ENCODE data around the gene RAB6B. TPM values are rescaled to one million over a fixed set of nuclear protein-coding genes. Genes with fewer than 3 reads are reported as not detected.

RAB6B gene
- total and polyA plus RNA-seq, 2 experiments from 2014 or later = 1.2 to 3.9 TPM

- TF ChIP-seq, protein P1, sequence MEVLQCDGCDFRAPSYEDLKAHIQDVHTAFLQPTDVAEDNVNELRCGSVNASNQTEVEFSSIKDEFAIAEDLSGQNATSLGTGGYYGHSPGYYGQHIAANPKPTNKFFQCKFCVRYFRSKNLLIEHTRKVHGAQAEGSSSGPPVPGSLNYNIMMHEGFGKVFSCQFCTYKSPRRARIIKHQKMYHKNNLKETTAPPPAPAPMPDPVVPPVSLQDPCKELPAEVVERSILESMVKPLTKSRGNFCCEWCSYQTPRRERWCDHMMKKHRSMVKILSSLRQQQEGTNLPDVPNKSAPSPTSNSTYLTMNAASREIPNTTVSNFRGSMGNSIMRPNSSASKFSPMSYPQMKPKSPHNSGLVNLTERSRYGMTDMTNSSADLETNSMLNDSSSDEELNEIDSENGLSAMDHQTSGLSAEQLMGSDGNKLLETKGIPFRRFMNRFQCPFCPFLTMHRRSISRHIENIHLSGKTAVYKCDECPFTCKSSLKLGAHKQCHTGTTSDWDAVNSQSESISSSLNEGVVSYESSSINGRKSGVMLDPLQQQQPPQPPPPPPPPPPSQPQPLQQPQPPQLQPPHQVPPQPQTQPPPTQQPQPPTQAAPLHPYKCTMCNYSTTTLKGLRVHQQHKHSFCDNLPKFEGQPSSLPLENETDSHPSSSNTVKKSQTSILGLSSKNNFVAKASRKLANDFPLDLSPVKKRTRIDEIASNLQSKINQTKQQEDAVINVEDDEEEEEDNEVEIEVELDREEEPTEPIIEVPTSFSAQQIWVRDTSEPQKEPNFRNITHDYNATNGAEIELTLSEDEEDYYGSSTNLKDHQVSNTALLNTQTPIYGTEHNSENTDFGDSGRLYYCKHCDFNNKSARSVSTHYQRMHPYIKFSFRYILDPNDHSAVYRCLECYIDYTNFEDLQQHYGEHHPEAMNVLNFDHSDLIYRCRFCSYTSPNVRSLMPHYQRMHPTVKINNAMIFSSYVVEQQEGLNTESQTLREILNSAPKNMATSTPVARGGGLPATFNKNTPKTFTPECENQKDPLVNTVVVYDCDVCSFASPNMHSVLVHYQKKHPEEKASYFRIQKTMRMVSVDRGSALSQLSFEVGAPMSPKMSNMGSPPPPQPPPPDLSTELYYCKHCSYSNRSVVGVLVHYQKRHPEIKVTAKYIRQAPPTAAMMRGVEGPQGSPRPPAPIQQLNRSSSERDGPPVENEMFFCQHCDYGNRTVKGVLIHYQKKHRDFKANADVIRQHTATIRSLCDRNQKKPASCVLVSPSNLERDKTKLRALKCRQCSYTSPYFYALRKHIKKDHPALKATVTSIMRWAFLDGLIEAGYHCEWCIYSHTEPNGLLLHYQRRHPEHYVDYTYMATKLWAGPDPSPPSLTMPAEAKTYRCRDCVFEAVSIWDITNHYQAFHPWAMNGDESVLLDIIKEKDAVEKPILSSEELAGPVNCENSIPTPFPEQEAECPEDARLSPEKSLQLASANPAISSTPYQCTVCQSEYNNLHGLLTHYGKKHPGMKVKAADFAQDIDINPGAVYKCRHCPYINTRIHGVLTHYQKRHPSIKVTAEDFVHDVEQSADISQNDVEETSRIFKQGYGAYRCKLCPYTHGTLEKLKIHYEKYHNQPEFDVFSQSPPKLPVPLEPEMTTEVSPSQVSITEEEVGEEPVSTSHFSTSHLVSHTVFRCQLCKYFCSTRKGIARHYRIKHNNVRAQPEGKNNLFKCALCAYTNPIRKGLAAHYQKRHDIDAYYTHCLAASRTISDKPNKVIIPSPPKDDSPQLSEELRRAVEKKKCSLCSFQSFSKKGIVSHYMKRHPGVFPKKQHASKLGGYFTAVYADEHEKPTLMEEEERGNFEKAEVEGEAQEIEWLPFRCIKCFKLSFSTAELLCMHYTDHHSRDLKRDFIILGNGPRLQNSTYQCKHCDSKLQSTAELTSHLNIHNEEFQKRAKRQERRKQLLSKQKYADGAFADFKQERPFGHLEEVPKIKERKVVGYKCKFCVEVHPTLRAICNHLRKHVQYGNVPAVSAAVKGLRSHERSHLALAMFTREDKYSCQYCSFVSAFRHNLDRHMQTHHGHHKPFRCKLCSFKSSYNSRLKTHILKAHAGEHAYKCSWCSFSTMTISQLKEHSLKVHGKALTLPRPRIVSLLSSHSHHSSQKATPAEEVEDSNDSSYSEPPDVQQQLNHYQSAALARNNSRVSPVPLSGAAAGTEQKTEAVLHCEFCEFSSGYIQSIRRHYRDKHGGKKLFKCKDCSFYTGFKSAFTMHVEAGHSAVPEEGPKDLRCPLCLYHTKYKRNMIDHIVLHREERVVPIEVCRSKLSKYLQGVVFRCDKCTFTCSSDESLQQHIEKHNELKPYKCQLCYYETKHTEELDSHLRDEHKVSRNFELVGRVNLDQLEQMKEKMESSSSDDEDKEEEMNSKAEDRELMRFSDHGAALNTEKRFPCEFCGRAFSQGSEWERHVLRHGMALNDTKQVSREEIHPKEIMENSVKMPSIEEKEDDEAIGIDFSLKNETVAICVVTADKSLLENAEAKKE (CRISPR knock-in tag; IDR thresholded peaks at IDR 0.05) = no peak
These were observed 21.5 kb upstream of the RAB6B start (continued) for GRCh38 chr3:133917144-133917543.

GRCh38 chr3:133915685-133916658, 20.3 kb upstream of the RAB6B start:
- Histone ChIP-seq H3K9me2 (ENCODE audit: insufficient read depth) (0 out of 2 replicates have a peak, but pooled peaks cover 5% of the 10 kb centered on the region), H3K36me3 (ENCODE audit: insufficient read depth) (no peaks in the 10 kb centered on the region), H3K79me2 (replicated peaks; ENCODE audit: insufficient read depth) (no peaks in the 10 kb centered on the region), H3K4me1 (ENCODE audit: insufficient read depth) (no peaks in the 10 kb centered on the region), H3K4me3 (no peak overlapping the region), H3K27me3 (ENCODE audit: insufficient read depth) (no peaks in the 10 kb centered on the region), H3K27ac (ENCODE audit: low read depth) (no peak overlapping the region), H3K4me2 (no peak overlapping the region), H4K20me1 (replicated peaks; ENCODE audit: insufficient read depth) (no peaks in the 10 kb centered on the region), H2AFZ (no peak overlapping the region), H3F3A (replicated peaks; ENCODE audit: low read depth) (no peaks in the 10 kb centered on the region)
- ATAC-seq (no peak; the same call in 2 of the 3 replicates), DNase-seq (ENCODE audit: low spot score) (no peak)
- Mint-ChIP-seq H3K27ac (no peak overlapping the region), H3K27me3 (ENCODE audit: insufficient read depth, low read depth, poor library complexity) (no peaks in the 10 kb centered on the region), H3K4me1 (no peaks in the 10 kb centered on the region), H3K4me3 (no peak overlapping the region), H3K9me3 (no peaks in the 10 kb centered on the region; the same call in 2 of the 3 replicates), H3K36me3 (ENCODE audit: low read depth) (no peaks in the 10 kb centered on the region)
- TF ChIP-seq POLR2AphosphoS5 (IDR thresholded peaks at IDR 0.05; ENCODE audit: low read depth) = no peak
- TF ChIP-seq, protein P1 (CRISPR knock-in tag; IDR thresholded peaks at IDR 0.05) = no peak
- TF ChIP-seq EZH2phosphoT487 (IDR thresholded peaks at IDR 0.05; ENCODE audit: unreplicated experiment) = no peak
- TF ChIP-seq JUNB (IDR thresholded peaks at IDR 0.05; ENCODE audit: unreplicated experiment) = no peak
- no peak for TF ChIP-seq EZH2 (IDR thresholded peaks at IDR 0.05; ENCODE audit: low read depth, unreplicated experiment)
- no peak for TF ChIP-seq ZNF331 (CRISPR knock-in tag; IDR thresholded peaks at IDR 0.05; ENCODE audit: low read depth)
- no peak for TF ChIP-seq NANOG (IDR thresholded peaks at IDR 0.05; ENCODE audit: borderline replicate concordance)
- TF ChIP-seq ZNF114 (CRISPR knock-in tag; IDR thresholded peaks at IDR 0.05) = no peak
